Measurements from ENCODE around the gene FBXW2.

Gene FBXW2

DNA sequence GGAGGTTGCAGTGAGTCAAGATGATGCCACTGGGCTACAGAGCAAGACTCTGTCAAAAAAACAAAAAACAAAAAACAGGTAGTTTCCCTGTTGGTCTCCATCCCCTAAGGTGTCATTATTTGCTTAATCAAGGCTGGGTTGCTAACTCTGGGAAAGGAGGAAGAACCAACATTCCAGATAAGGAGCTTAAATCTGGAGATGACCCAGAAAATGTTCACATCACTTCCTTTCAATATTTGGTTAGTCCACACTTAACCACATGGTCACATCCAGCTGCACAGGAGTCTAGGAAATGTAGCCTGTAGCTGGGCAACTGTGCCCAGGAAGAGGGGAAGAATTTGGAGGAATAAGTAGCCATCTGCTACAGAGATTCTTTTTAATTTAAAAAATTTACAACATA is 53.1 kb downstream of the FBXW2 start:
- DNase-seq: no peak

DNA sequence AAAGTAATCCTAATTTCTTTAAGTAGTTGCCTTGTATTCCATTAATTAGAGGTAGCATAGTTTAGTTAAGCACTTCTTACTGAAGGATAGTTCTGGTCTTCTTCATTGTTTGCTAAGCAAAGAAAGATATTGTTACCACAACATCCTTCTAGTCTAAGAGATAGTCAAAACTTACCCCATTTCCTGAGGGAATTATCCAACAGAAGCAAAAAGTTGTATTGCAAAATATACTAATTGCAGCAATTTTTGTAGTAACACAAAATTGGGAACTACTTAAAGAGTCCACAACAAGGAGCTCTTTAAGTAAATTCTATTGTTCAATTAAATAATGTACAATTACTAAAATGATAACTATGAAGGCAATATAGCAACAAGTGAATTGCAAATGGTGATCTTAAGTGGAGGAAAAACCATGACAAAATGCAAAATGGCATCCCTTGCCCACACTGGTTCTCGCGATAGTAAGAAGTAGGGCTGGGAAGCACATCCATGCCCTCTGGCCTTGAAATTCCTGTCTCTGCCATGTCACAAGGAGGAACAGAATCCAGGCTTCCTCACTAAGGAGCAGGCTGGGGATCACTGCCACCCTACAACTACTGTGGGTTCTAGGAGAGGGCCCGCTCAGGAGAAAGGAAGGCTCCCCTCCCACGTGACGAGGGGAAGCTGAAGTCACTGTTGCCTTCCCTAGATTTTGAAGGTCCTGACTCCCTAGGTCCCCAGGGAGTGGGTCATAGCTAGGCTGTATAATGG is 55.6 kb downstream of the FBXW2 start:
- no peak for DNase-seq

DNA sequence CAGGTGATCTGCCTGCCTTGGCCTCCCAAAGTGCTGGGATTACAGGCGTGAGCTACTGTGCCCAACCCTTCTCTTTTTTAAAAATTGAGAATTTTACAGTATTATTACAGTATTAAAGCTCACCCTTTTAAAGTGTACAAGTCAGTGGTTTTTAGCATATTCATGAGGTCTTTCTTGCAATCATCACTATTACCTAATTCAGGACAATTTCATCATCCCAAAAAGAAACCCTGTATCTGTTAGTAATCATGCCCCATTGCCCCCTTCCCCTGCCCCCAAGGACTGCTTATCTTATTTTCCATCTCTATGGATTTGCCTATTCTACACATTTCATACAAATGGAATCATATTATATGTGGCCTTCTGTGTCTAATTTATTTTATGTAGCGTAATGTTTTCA is 56.3 kb downstream of the FBXW2 start:
- DNase-seq: no peak

DNA sequence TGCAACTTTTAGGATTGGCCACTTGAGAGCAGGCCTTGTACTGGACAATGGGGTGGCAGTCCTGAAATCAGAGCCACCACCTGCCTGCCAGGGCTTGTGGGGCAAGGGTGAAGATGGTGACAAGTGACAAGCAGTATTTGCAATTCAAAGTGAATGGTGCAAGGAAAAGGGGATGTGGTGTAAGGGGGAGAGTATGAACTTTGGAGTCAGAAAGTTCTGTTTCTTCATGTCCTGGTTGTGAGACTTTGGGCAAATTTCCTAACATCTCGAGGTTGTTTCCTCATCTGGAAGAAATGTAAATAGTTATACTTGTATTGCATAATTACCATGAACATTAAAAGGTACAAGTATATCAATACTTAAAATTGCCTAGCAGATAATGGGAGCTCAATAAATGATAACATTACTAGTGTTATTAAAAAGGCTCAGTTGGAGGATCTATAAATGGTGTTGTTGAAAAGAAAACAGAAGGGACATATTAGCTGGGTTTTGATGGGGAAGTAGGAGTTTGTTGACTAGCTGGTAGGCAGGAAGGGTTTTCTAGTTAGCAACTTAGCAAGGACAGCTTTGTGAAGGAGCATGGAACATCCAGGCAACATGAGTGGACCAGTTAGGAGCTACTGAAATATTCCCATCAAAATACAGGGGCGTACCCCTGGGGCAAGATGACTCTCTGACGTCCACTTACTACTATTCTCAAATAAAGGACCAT is 57.6 kb downstream of the FBXW2 start:
- DNase-seq: peak in 1 of 2 donors; percentile 49

DNA sequence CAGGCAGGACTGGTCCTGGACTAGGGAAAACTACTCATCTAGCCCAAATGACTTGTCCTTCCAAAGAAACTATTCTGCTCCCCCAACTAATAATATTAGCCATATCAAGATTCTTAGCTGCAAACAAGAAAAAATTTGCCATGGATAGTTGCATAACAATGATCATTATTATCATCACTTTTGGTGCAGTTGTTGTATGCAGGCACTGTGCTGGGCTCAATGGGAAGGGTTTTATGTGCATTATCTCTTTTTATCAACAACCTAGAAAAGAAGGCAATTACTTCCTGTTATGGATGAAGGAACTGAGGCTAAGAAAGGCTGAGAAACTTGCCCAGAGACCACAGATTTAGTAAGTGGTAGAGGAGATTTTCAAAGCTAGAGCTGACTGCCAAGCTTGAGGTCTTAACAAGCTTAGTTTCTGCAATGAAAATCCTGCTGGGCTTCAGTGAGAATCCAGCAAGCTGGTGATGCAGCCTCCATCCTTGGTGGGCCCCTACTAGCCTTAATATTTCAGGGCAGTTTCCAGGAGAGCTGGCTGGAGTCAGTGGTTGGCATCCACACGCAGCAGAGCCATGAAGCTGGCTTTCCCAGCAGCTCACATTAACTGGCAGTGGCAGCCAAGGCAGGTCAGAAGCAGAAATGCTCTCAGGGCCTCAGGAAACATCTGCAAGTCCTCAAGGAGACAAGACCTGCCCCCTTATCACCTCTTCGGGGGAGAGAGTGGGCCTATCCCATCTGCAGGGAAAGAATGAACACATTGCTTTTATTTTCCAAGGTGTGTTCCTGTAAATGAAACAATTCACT is 58.4 kb downstream of the FBXW2 start:
- no peak for DNase-seq

DNA sequence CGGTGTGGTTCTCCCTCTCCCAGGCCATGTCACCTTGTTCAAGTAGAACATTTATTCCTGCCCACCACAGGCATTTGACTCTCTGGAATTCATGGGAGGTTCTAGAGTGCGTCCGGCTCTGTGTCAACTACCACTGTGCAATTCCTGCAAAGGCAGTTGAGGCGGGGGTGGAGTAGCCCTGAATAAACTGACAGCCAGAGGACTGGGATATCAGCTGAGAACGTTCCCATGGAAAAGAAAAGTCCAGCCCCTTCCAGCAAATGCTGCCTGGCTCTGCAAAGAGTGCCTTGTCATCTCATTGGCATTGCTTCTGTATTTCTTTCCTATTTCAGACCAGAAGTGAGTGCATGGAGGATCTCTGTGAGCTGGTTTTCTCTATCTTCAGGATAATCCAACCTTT is 60.0 kb downstream of the FBXW2 start:
- DNase-seq: no peak

DNA sequence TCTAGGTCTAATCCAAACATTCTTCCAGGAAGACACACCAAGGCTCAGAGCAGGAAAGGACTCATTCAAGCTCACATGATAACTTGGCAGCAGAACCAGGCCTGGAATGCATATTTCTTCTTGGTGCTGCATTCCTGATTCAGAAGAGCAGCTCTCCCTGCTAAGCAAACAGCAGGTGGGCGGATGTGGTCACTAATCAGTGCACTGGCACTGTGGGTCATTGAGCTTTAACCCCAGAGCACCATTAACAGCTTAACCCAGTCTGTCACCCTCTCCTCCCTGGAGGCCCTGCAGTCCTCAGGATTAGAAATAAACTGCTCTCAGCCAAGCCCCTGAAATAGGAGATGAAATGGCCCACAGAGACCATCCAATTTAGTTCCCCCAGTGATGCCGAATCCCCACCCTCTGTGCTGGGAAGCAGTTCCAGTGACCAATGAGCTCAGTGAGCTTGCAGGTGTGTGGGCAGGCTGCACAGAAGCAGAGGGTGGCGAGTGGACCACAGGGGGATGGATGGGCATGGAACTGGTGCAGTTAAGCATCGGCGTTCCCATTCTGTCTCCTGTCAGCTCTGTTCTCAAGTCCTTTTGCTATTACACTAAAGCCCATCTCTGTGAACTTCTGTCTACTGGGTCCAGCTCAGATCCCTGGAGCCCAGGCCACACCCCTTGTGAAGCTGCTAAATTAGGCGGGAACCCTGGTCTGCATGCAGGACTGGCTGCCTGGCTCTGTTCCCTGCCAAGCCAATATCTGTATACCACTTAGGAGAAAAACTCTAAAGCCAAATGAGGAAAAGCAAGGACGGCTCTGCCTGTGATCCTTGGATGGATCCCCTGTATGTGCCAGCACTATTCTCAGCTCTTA is 62.3 kb downstream of the FBXW2 start:
- no peak for DNase-seq

DNA sequence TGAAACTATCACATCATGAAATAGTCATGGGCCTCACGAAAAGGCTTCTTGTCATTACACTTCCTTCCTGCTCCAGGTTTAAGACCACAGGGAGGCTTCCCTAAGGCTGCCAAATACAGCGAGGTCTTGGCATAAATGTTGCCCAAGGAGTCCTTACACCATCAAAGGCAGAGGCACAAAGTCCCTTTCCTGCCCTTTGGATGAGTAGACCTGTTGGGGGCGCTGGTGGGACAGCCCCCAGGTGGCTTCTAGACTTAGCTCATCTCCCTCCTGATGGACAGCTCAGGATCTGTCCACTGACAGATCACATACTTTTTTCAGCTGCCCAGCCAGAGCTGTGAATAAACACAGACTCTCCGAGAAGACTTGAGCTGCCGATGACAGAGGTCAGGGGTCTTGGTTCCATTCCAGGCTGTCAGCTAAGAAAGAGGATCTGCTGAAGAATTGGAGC is 63.4 kb downstream of the FBXW2 start:
- no peak for DNase-seq

DNA sequence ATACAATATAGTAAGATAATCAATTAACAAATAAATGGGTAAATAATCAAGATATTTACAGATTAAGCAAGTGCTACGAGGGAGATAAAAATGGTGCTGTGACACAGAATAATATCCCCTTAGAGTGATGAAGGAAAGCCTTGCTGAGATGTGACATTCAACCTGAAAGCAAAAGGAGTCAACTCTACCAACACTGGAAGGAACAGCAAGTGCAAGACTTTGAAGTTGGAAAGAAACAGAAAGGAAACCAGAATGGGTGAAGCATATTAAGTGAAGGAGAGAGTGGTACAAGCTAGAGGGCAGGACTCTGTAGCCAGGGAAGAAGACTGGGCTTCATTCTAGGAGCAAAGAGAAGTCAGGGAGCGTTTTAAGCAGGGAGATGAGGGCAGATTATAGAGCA is 66.7 kb downstream of the FBXW2 start:
- DNase-seq: no peak

DNA sequence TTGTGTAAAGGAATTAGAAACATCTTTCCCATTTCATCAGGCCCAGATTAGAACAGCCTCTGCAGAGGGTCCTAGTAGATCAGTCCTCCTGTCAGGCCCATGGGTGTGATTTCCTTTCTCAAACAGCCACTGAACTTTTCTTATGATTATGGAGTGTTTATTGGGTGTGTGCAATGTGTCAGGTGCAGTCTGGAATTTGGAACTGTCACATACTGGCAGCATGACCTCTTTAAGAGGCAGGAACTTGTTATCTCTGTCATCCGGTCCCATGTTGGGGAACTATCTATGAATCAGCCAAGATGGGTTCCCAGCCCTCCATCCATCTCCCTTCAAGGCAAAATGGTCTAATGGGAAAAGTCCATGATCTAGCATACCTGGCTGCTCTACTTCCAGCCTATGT is 67.3 kb downstream of the FBXW2 start:
- no peak for DNase-seq

DNA sequence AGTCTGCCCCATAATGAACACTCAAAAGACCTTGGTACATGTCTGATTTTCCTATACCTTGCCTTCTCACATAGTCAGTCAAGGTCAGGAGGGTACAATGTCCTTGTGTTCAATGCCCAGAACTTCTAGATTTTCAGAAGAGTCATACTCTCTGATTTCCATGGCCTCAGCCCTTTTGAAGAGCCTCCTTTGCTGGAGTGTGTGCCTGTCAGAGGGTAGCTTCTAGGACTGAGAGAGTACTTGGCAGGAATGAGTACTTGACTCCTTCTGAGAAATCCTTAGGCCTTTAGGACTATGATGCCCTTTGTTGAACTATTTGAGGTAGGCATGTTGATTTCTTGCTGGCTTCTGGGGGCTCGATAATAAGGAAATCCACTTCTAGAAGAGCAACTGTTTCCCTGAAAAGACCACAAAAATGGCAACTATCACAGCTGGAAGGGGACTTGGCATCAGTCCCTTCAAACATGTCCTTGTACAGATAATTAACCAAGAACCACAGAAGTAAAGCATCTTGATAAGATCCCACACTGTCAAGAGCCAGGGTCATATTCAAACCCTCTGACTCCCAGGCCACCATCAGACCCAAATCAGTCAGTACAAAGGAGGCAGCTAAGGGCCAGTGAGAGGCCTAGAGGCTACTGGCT is 68.3 kb downstream of the FBXW2 start:
- no peak for DNase-seq

DNA sequence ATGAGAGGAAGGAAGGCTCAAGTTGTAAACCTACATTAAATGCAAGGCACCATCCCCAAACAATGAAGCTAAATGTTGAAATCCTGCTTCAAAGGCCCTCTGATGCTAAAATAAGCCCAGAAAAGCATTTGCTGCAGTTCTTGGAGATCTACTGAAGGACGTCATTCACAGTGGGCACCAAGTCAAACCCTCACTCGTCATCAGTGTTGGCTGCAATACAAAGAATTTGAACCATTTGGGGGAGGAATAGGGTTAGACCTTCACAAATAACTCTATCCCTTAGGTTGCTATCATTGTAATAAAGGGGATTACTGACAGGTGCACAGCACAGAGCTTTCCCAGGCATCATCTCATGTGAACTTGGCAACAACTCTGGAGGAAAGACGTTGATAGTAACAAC is 69.7 kb downstream of the FBXW2 start:
- no peak for DNase-seq

DNA sequence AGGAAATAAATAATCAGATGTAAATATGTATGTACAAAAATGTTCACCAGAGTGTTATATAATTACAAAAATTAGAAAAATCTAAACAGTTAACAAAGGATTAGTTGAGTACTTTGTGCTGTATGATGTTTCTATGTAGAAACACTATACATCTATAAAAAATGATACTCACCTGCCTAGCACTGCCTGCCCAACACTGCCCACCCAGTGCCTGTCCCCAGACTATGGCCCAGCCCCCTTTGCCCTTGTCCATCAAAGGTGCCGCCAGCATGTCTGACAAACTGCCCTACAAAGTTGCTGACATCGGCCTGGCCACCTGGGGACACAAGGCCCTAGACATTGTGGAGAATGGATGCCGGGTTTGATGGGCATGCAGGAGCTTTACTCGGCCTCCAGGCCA is 72.8 kb downstream of the FBXW2 start:
- no peak for DNase-seq

DNA sequence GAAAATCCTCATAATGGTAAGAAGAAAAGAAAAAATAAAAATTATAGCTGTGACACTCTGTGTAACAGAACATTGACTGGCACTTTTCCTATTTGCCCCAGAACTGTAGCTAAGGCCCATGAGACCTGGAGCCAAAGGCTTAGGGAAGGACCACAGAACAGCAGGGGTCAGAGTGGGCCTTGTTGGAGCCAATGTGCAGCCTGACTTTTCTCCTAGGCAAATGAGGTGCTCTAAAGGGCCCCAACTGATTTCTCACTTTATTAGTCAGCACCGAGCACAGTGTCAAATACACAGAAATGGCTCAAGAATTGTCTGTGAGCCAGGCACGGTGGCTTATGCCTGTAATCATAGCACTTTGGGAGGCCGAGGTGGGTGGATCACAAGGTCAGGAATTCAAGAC is 74.9 kb downstream of the FBXW2 start:
- DNase-seq: no peak

DNA sequence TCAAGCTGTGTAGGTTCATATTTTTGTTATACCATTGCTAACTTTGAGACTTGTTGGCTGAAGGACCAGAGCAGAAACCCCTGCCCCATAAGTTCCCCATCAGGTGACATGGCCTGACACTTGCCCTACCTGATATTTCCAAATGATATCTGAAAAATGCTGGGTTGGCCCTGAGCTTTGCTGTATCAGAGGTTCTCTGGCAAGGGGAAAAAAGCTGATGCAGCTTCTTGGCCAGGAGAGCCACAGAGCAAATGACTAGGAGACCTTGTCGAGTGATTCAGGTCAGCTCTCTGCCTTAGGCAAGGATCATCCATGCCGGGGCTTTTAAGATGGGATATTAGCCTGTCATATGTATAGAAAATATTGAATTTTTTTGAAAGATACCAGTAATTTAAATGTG is 76.0 kb downstream of the FBXW2 start:
- DNase-seq: no peak

DNA sequence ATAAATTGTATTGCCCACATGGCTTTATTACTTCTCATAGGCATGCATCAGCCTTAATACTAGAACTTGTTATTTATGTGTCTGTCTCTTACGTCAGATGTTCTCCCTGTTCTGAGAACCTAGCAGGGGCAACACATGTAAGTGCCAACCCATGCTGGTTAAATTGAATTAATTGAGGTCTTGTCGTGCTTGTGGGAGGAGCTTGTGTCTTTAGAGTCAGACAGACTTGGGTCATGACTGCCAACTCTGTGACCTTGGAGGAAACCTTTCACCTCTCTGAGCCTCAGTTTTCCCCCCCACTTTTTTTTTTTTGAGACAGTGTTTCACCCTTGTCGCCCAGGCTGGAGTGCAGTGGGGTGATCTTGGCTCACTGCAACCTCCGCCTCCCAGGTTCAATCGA is 76.7 kb downstream of the FBXW2 start:
- no peak for DNase-seq

DNA sequence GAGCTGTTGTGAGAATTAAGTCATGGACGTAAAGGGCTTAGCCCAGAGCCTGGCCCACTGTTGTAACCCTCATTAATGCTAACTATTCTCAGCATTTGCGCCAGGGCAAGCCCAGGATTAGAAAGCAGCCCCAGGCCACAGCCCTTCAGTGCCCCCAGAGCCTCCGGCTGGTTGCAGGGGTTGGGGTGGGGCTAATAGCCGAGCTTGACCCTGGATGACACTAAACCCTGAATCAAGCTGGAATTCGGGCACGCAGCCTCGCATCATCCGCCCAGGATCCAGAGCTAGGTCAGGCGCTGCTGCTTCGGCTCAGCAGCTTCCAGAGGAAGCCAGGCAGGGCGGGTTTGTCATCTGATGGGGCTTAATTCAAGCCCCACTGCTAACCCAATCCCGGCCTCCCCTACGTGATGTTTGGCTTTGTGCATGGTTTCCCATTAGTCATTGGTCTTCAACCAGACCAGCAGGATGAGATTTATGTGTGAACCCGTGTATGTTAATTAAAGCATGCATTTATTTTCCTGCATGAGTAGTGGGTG is 77.8 kb downstream of the FBXW2 start:
- no peak for DNase-seq

DNA sequence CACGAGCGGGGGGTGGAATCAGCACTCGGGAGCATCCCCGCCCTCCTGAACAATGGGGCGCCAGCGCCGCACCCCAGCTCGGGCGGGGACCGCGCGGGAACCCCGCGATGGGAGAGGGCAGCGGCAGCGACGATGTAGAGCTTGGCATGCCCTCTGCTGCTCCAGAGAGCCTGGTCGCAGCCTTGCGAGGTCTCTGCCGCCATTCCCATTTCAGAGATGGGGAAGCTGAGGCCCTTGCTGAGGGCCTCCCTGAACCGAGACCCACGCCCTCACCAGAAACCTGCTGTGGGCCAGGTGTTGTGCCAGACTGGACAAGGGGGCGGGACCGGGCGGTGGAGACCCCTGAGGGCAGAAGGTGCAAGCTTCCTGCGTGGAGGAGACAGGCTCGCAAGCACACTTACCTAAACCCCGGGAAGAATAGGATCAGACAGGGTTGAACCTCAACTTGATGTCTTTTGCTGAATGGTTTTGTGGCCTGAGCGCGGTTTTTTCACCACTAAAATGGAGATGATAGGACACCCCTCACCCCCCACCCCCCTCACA is 78.3 kb downstream of the FBXW2 start:
- DNase-seq: no peak

DNA sequence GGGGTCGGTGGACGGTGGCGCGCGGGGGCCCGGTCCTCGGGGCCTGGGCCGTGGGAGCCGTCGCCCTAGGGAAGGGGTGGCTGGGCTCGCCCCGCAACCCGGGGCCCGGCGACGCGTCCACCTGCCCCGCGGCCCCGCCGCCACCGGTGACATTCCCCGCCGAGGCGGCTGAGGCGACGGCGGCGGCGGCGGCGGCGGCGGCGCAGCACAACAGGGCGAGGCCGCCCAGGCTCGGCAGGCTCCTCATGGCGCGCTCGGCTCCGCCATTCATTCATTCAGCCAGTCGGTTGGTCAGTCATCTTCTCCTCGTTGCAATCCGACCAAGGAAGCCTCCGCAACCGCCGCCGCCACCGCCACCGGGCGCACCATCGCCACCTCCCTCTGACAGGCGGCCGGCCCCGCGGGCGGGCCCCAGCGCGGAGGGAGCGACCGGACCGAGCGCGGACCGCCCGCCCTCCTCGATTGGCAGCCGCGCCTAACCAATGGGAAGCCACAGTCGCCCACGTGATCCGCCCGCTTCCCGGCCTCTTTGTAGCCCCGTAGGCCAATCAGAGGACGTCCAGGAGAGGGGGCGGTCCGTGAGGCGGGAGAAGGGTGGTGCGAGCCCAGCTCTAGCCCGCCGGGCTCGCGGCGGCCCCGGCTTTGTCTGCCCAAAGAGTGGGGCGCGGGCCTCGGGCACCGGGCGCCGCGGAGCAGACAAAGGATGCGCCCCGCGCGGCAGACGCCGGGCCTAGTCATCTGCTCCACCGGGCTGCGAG is 78.9 kb downstream of the FBXW2 start, which contains the start of gene MEGF9:
Gene MEGF9, minus strand, starts transcription at position 383 of the 758 bp plus-strand sequence. Its CDS starts 112 bp downstream, at position 271.
- peak; percentile 95 to 96 for DNase-seq

DNA sequence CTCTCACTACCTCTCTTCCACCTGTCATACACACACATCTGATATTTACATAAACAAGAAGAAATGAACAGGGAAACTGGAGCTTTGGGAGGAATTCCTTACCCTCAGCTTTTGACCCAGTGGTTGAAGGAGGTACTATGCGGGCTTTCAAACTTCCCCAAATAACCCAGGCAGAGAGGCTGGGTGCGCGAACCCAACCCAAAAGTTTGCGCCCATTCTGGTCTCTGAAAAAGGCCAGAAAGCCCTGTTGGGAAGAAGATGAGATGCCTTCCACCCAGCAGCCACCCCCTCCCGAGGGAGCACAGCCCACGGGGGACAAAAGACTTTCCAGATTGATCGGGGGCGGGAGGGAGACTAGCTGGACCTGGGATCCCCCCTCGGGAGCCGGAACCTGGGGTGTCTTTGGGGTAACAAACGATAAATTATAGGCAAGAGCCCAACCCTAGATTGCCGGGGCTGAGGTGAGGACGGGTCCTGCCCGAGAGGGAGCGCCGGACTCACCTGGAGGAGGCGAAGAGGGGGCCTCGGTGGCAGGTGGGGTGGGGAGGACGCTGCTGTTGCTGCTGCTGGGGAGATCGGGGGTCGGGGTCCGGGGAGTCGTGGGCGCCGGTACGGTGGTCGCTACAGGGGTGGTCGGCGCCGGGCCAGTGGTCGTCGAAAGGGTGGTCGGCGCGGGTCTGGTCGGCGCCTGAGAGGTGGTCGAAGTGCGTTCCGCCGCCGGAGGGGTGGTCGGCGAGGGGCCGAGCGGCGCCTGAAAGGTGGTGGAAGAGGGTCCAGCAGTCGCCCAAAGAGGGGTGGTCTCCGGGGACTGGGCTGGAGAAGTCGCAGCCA is 79.7 kb downstream of the FBXW2 start:
- DNase-seq: no peak
